Subcutaneous adipose tissue (tissue), 4 donors: ENCODE data around the gene C2orf72. TPM values are rescaled to one million over a fixed set of nuclear protein-coding genes. Genes with fewer than 3 reads are reported as not detected.

ENCODE experiments used
- CTCF ChIP-seq: fragments of 450-650 bp; IDR thresholded peaks from one replicate; pipeline ENCODE4 v1.5.1; 2016; ENCODE audit warnings: low read depth, mild to moderate bottlenecking, control low read depth, antibody characterized with exemption, moderate library complexity
- total RNA-seq, 4 donors: library from RNA; depleted of rRNA; stranded (reverse); fragments of >200 nt; gene quantifications; one replicate each; pipeline ENCODE4 v1.1.0, GENCODE V29; 2016

C2orf72 gene
- total RNA-seq, 4 donors from 2014 or later, result 0.17 to 1.3 (median 0.49) TPM; not detected in 1

- TF ChIP-seq CTCF, result no peak
These were observed 29.8 kb upstream of the C2orf72 start for GRCh38 chr2:231007286-231008098.

GRCh38 chr2:231008131-231008530, 29.2 kb upstream of the C2orf72 start:
- no peak for TF ChIP-seq CTCF

- no peak for TF ChIP-seq CTCF
These were observed 27.9 kb upstream of the C2orf72 start for GRCh38 chr2:231009236-231009919.

GRCh38 chr2:231010201-231010730, 27.1 kb upstream of the C2orf72 start:
- TF ChIP-seq CTCF, result no peak

GRCh38 chr2:231011526-231011925, 25.8 kb upstream of the C2orf72 start:
- TF ChIP-seq CTCF, result no peak

GRCh38 chr2:231012463-231012862, 24.9 kb upstream of the C2orf72 start:
- no peak for TF ChIP-seq CTCF

- TF ChIP-seq CTCF, result no peak
These were observed 23.5 kb upstream of the C2orf72 start for GRCh38 chr2:231013820-231014219.
